Tibial nerve (tissue), 4 donors: ENCODE results near the gene RBM33.

Source experiments
- EP300 ChIP-seq, 2 donors: sonication (generic); formaldehyde crosslinking; IDR thresholded peaks; one replicate each; pipeline ENCODE4 v1.6.1; 2017; ENCODE audit warnings: antibody characterized with exemption in 2 of 2, mild to moderate bottlenecking in 1 of 2
- POLR2A ChIP-seq, 2 donors: fragments of 450-650 bp; IDR thresholded peaks; one replicate each; pipeline ENCODE4 v1.6.1; 2017; ENCODE audit warnings: antibody characterized with exemption in 2 of 2, mild to moderate bottlenecking in 2 of 2, moderate library complexity in 2 of 2
- TF ChIP-seq, protein P1 (sequence below), 5 experiments: fragments of 200-600 bp in 3 of 5; fragments of 450-650 bp in 2 of 5; sonication (generic) in 3 of 5; IDR thresholded peaks; one replicate each; pipeline ENCODE4 v1.5.1; 2016 to 2019; ENCODE audit warnings: antibody characterized with exemption in 5 of 5, mild to moderate bottlenecking in 3 of 5, moderate library complexity in 2 of 5

DNA sequence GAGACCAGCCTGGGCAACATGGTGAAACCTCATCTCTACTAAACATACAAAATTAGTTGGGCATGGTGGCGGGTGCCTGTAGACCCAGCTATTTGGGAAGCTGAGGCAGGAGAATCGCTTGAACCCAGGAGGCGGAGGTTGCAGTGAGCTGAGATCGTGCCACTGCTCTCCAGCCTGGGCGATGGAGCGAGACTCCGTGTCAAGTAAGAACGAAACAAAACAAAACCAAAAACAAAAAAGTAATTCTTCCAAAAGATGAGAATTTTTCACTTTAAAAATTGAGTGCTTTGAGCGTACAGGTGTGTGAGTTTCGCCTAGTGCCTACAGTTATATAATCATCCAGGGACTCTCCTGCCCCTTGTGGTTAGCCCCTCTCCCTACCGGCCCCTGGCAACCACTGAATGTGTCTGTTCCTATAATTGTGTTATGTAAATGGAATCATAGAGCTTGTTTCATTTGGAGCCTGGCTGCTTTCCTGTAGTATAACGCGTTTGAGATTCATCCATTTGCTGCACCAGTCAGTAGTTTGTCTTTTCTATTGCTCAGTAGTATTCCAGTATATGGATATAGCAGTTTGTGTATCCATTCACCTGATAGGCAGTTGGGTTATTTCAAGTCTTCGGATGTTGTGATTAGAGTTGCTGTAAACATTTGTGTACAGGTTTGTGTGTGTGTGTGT, 80.0 kb downstream of the RBM33 start:
- TF ChIP-seq, protein P1, sequence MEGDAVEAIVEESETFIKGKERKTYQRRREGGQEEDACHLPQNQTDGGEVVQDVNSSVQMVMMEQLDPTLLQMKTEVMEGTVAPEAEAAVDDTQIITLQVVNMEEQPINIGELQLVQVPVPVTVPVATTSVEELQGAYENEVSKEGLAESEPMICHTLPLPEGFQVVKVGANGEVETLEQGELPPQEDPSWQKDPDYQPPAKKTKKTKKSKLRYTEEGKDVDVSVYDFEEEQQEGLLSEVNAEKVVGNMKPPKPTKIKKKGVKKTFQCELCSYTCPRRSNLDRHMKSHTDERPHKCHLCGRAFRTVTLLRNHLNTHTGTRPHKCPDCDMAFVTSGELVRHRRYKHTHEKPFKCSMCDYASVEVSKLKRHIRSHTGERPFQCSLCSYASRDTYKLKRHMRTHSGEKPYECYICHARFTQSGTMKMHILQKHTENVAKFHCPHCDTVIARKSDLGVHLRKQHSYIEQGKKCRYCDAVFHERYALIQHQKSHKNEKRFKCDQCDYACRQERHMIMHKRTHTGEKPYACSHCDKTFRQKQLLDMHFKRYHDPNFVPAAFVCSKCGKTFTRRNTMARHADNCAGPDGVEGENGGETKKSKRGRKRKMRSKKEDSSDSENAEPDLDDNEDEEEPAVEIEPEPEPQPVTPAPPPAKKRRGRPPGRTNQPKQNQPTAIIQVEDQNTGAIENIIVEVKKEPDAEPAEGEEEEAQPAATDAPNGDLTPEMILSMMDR (IDR thresholded peaks at IDR 0.05) = no peak
- TF ChIP-seq POLR2A (IDR thresholded peaks at IDR 0.05) (no peak), EP300 (IDR thresholded peaks at IDR 0.05) (no peak)
